ENCODE results near the gene PRMT1.

The PRMT1 gene

GRCh38 chr19:49672131-49672919 lies 4.7 kb upstream of the PRMT1 start:
- DNase-seq (ENCODE audit: low read depth): peak; percentile 58

GRCh38 chr19:49676136-49676783 lies 811 bp upstream of the PRMT1 start:
- no peak for DNase-seq (ENCODE audit: low read depth)

- DNase-seq (ENCODE audit: low read depth): peak; percentile 97
These were observed 264 bp upstream of the PRMT1 start for GRCh38 chr19:49676784-49677230.

DNA sequence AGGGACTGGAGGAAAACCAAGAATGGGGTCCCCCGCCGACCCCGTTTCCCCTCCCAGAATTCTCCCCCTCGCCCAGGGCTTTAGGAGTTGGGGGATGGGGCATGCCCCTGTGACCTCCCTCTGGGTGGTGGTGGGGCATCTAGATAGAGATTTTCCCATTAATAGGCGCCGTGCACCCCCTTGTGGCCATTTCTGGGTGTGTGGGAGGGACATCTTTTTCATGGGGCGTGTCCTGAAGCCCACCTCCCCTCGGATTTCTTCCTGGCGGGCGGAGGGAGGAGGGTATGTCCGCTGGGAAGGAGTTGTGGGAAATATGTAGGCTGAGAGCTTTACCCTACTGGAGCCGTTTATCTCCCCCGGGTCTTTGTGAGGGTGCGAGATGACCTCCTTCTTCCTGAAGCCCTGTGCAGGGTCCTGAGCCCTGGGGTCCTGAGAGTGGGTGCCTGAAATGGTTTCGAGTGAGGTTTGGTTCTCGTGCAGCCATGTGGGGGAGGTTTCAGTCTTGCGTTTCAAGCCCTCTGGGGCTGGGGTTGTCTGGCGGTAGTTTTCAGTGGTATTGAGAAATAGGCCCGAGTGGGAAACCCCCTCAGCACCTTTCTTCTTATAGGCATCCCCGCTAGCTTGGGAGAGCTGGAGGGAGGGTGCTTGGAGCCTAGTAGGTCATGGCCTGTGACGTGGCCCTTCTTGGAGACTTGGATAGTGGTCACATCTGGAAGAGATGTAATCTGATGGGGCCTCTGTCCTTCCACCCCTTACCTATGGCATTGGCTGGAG lies 1.0 kb downstream of the PRMT1 start:
- DNase-seq (ENCODE audit: low read depth): peak; percentile 76

DNA sequence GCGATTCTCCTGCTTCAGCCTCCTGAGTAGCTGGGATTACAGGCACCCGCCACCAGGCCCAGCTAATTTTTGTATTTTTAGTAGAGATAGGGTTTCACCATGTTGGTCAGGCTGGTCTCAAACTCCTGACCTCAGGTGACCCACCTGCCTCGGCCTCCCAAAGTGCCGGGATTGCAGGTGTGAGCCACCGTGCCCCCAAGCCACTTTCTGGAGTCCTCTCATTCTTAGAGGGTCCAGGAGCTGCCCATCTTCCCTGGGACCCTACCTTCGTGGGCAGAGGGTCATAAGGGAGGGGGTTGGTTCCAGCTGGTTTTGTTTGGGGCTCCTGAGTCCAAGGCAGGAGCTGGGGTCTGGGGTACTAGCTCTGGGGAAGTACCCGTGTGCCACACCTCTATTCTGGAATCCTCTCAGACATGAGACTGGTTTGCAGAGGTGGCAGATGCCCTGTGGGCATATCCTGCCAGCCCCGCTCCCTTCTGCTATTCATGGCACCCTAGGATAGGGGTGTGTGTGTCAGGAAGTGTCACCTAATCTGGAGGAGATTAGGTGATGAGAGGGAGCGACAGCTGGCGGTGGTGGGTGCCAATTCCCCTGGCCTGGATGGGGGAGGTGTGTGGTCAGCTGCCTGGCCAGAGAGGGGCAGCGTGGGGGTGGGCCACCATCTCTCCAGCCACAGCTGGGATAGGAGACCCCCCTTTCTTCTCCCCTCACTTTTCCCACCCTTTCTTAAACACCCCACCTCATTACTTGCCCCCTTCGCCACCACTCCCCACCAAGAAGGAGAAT lies 2.1 kb downstream of the PRMT1 start:
- DNase-seq (ENCODE audit: low read depth): no peak

DNA sequence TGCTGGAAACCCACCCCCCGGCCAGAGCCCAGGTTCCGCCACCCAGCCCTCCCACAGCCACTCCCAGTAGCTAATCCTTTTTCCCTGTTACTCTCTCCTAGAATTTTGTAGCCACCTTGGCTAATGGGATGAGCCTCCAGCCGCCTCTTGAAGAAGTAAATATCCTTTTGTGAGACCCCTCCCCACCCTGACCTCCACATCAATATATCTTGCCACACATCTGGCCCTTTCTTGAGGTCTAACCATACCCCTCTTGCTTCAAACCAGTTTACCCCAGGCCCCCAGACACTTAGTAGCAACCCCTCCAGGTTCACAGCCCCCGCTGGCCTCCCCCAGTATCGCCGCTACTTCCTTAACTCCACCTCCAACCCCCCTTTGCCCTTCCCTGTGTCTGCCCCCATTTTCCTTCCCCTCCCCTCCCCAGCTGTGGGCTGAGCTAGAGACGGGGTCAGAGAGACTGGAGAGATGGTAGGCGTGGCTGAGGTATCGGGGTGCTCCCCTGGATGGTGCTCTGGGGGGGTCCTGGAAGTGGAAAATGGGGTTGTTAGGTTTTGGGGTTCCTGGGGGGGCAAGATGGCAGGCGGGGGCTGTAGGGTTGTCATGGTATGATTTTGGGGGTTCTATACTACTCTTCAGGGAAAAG lies 2.8 kb downstream of the PRMT1 start:
- no peak for DNase-seq (ENCODE audit: low read depth)

GRCh38 chr19:49680421-49681351 lies 3.6 kb downstream of the PRMT1 start:
- DNase-seq (ENCODE audit: low read depth): peak; percentile 95

- no peak for DNase-seq (ENCODE audit: low read depth)
These were observed 4.8 kb downstream of the PRMT1 start for GRCh38 chr19:49681830-49682229.

GRCh38 chr19:49682274-49682673 lies 5.2 kb downstream of the PRMT1 start:
- no peak for DNase-seq (ENCODE audit: low read depth)

DNA sequence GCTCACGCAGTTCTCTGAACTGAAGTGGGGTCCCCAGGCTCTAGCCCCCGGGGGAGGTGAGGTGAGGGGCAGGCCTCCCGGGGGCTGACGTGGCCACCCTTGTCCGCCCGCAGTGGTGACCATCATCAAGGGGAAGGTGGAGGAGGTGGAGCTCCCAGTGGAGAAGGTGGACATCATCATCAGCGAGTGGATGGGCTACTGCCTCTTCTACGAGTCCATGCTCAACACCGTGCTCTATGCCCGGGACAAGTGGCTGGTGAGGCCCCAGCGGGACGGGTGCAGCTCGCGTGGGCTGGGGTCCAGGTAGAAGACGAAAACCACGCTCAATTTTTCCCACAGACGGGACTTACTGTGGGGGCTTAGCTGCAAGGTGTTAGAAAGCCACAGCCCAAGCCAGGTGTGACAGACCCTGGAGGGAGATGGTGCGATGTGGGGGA lies 6.8 kb downstream of the PRMT1 start:
- DNase-seq (ENCODE audit: low read depth): no peak

GRCh38 chr19:49684251-49684982 lies 7.3 kb downstream of the PRMT1 start:
- no peak for DNase-seq (ENCODE audit: low read depth)

- no peak for DNase-seq (ENCODE audit: low read depth)
These were observed 8.0 kb downstream of the PRMT1 start for GRCh38 chr19:49684983-49685553.

DNA sequence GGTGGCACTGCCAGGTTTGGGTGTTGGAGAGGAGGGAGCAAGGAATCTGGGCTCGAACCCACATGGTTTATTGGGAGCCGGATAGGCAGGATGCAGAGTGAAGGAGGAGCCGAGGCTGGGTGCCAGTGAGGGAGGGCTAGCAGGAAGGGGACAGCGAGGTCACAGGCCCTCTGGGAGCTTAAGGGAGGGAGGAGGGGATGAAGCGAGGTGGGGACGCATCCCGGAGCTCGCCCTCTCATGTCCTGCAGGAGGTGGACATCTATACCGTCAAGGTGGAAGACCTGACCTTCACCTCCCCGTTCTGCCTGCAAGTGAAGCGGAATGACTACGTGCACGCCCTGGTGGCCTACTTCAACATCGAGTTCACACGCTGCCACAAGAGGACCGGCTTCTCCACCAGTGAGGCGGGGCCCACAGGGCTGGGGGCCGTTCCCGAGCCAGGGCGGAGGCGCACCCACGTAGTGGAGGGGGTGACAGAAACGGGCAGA lies 8.8 kb downstream of the PRMT1 start:
- no peak for DNase-seq (ENCODE audit: low read depth)

GRCh38 chr19:49686503-49687088 lies 9.5 kb downstream of the PRMT1 start:
- no peak for DNase-seq (ENCODE audit: low read depth)

DNA sequence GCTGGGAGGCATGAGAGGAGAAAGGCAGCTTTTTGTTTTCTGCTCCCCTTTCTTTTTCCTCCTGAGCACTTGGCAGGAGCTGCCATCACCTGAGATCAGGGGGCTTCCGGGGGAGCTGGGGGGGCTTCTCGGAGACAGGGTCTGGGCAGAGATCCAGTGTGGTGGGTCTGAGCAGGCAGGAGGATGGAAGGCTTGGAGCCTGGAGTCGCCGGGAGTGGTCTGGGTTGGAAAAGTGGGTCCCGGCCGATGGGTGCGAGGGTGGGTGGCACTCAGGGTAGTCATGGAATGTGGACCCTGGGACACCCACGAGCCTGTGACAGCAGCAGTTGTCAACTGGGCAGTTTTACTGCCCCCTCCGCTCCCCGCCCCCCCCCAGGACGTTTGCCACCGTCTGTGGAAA lies 10.1 kb downstream of the PRMT1 start:
- no peak for DNase-seq (ENCODE audit: low read depth)

- no peak for DNase-seq (ENCODE audit: low read depth)
These were observed 10.7 kb downstream of the PRMT1 start for GRCh38 chr19:49687566-49688316.

DNA sequence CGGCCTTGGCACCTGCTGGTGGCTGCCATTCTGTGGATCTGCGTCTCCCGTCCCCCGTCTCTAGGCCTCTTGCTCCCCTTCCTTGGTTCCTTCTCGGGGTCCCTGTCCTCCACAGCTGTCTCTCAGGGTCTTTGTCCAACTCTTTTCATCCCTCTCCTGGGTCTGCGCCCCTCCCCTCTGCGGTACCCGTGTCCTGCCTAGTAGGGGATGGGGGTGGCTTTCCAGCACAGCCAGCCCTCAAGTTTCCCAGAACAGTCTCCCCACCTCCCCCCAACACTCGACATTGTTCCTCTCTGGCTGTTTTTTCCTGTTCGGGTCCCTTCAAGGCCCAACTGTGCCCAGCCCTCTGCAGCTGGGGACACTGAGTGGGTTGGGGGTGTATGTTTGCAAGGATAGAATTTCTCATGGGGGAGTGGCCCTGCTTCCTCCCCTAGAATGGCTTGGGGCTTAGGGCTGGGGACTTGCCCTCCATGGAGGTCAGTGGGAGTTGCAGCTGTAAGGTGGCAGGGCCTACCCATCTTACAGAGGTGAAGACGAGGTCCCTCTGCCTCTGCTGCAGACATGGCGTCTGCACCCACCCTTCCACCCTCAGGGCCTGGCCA lies 11.6 kb downstream of the PRMT1 start:
- no peak for DNase-seq (ENCODE audit: low read depth)

Measured in activated gamma-delta T cell treated with anti-CD3 and anti-CD28 coated beads, Interleukin-2, amount 50 U/mL, for 16 hours (primary cell).